Measurements from ENCODE around the gene CELSR2. TPM values are rescaled to one million over a fixed set of nuclear protein-coding genes. Genes with fewer than 3 reads are reported as not detected.
"Not testable (repeated sequence)": the region's sequence is repeated elsewhere in the genome, so short reads cannot be mapped to it uniquely, and the experiment has no call there.

CELSR2 gene
- total and polyA plus RNA-seq, 2 experiments from 2014 or later, result 6.1 to 12.9 TPM

- H3K27me3 ChIP-seq, result no peaks in the 10 kb centered on the region
- no peaks in the 10 kb centered on the region for H3K9me3 ChIP-seq (ENCODE audit: low read depth)
- TF ChIP-seq CTCF (IDR thresholded peaks at IDR 0.05; ENCODE audit: low read depth, low read length), result no peak
- H3K4me1 ChIP-seq (ENCODE audit: low read depth), result peaks cover 6% of the 10 kb centered on the region
- H3K4me3 ChIP-seq, result peak overlapping the region; percentile 52
- DNase-seq (ENCODE audit: low read depth in 1 of 2, low spot score in 1 of 2), result no peak
- H3K36me3 ChIP-seq, result no peaks in the 10 kb centered on the region
- H3K27ac ChIP-seq, result no peak overlapping the region
Observed at GRCh38 chr1:109282497-109282951, 33.2 kb downstream of the CELSR2 start.

GRCh38 chr1:109282952-109283747 is 33.8 kb downstream of the CELSR2 start, which contains the start of gene PSRC1:
PSRC1 (minus strand) TSS chr1:109283145.
- H3K27ac ChIP-seq, result peak within 1 kb of the TSS; percentile 70
- H3K27me3 ChIP-seq, result no peaks in the 10 kb centered on the region
- no peaks in the 10 kb centered on the region for H3K9me3 ChIP-seq (ENCODE audit: low read depth)
- no peaks in the 10 kb centered on the region for H3K36me3 ChIP-seq
- H3K4me3 ChIP-seq, result peak within 1 kb of the TSS; percentile 52
- H3K4me1 ChIP-seq (ENCODE audit: low read depth), result peaks cover 6% of the 10 kb centered on the region
- DNase-seq (ENCODE audit: low read depth in 1 of 2, low spot score in 1 of 2), result peak; percentile 97 to 98
- peak; percentile 36 for TF ChIP-seq CTCF (IDR thresholded peaks at IDR 0.05; ENCODE audit: low read depth, low read length)

GRCh38 chr1:109283748-109284600 is 34.6 kb downstream of the CELSR2 start:
- DNase-seq (ENCODE audit: low read depth in 1 of 2, low spot score in 1 of 2), result no peak
- H3K27ac ChIP-seq, result peak overlapping the region; percentile 70
- no peaks in the 10 kb centered on the region for H3K9me3 ChIP-seq (ENCODE audit: low read depth)
- peak overlapping the region; percentile 52 for H3K4me3 ChIP-seq
- H3K4me1 ChIP-seq (ENCODE audit: low read depth), result peaks cover 6% of the 10 kb centered on the region
- no peaks in the 10 kb centered on the region for H3K27me3 ChIP-seq
- TF ChIP-seq CTCF (IDR thresholded peaks at IDR 0.05; ENCODE audit: low read depth, low read length), result no peak
- H3K36me3 ChIP-seq, result no peaks in the 10 kb centered on the region

- H3K9me3 ChIP-seq (ENCODE audit: low read depth); H3K27ac ChIP-seq; H3K36me3 ChIP-seq; H3K27me3 ChIP-seq; DNase-seq (ENCODE audit: low read depth in 1 of 2, low spot score in 1 of 2); H3K4me3 ChIP-seq: not testable (repeated sequence)
- peaks cover 14% of the 10 kb centered on the region for H3K4me1 ChIP-seq (ENCODE audit: low read depth)
Observed at GRCh38 chr1:109286762-109287161, 37.4 kb downstream of the CELSR2 start.

GRCh38 chr1:109290137-109290536 is 40.8 kb downstream of the CELSR2 start:
- no peak for DNase-seq (ENCODE audit: low read depth in 1 of 2, low spot score in 1 of 2)
- Histone ChIP-seq H3K36me3 (no peaks in the 10 kb centered on the region), H3K4me3 (no peak overlapping the region), H3K9me3 (ENCODE audit: low read depth) (no peaks in the 10 kb centered on the region), H3K27ac (no peak overlapping the region), H3K4me1 (ENCODE audit: low read depth) (peaks cover 8% of the 10 kb centered on the region), H3K27me3 (peaks cover 3% of the 10 kb centered on the region)
- TF ChIP-seq CTCF (IDR thresholded peaks at IDR 0.05; ENCODE audit: low read depth, low read length), result no peak

Data from cardiac muscle cell (in vitro differentiated cells and primary cell).